IMR-90 (cell line): ENCODE results near the gene IGF1R. TPM values are rescaled to one million over a fixed set of nuclear protein-coding genes. Genes with fewer than 3 reads are reported as not detected.

Experiments used
- RAD21 ChIP-seq: IDR thresholded peaks from 2 replicates; pipeline ENCODE4 v1.6.1; 2012; ENCODE audit warnings: low read length, improper control_type of control experiment
- polyA plus RNA-seq, 3 experiments: library from polyadenylated mRNA; depleted of rRNA; stranded (reverse); fragments of >200 nt; gene quantifications; 2 replicates each; pipeline ENCODE4 v1.2.3, GENCODE V29; 2012; ENCODE audit warnings: low replicate concordance in 1 of 3
- total RNA-seq: library from RNA; depleted of rRNA; stranded (reverse); fragments of >200 nt; gene quantifications from 2 replicates; pipeline ENCODE4 v1.2.3, GENCODE V29; 2012
- TF ChIP-seq, protein P1 (sequence below): conservative IDR thresholded peaks from 2 replicates; pipeline ENCODE4 v1.5.1; 2012; ENCODE audit warnings: mild to moderate bottlenecking, low read depth, low read length, improper control_type of control experiment
- TF ChIP-seq, protein P2 (sequence below): fragments of 150-350 bp; IDR thresholded peaks from 2 replicates; pipeline ENCODE4 v1.6.1; 2017; ENCODE audit warnings: mild to moderate bottlenecking, antibody characterized with exemption, low read length, low read depth

The IGF1R gene
- total and polyA plus RNA-seq, 2 of the 4 experiments (the other 2 are of a cell fraction): 24.0 to 24.9 TPM

DNA sequence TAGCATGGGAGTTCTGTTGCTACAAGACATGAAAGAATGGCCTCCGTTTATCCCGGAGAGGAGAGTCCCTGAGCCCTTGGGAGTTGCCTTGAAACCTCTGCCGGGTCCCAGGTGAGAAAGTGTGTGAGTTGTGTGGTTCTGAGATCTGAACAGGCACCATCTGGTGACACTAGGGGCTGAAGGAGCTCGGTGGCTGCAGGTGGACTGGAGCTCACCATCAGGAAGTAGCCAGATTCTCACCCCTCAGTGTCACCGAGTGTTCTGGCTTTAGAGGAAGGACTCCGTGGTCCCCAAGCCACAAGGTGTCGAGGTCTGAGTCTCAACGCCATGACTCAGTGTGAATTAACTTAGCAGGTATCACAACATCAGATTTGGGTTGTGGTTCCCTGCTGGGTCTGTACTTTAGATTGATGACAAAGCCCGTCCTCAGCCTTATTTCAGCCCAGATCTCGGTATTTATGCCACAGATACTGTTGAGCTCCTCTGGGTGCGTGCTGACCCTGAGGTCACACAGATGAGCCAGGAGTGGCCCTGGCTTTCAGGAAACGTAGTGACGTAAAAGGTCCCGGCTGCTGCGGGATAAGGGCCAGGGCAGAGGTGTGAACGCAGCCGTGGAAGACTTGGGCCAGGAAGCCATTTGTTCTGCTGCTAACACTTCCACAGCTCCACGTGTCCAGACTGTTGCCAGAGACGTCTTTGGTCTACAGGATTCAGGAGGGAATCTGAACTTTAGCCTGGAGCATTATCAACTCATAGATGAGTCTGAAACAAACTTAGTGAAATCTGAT is 304.9 kb downstream of the IGF1R start (continued):
- TF ChIP-seq, protein P1, sequence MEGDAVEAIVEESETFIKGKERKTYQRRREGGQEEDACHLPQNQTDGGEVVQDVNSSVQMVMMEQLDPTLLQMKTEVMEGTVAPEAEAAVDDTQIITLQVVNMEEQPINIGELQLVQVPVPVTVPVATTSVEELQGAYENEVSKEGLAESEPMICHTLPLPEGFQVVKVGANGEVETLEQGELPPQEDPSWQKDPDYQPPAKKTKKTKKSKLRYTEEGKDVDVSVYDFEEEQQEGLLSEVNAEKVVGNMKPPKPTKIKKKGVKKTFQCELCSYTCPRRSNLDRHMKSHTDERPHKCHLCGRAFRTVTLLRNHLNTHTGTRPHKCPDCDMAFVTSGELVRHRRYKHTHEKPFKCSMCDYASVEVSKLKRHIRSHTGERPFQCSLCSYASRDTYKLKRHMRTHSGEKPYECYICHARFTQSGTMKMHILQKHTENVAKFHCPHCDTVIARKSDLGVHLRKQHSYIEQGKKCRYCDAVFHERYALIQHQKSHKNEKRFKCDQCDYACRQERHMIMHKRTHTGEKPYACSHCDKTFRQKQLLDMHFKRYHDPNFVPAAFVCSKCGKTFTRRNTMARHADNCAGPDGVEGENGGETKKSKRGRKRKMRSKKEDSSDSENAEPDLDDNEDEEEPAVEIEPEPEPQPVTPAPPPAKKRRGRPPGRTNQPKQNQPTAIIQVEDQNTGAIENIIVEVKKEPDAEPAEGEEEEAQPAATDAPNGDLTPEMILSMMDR: no peak
- TF ChIP-seq, protein P2, sequence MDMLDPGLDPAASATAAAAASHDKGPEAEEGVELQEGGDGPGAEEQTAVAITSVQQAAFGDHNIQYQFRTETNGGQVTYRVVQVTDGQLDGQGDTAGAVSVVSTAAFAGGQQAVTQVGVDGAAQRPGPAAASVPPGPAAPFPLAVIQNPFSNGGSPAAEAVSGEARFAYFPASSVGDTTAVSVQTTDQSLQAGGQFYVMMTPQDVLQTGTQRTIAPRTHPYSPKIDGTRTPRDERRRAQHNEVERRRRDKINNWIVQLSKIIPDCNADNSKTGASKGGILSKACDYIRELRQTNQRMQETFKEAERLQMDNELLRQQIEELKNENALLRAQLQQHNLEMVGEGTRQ: no peak
- no peak for TF ChIP-seq RAD21
